ENCODE results near the gene TPSAB1.

The TPSAB1 gene

GRCh38 chr16:1277617-1278282 is 37.2 kb downstream of the TPSAB1 start:
- no peak for TF ChIP-seq CTCF (IDR thresholded peaks at IDR 0.05)
- Histone ChIP-seq H3K27ac (no peak overlapping the region), H3K9me3 (no peaks in the 10 kb centered on the region), H3K36me3 (no peaks in the 10 kb centered on the region), H3K27me3 (peaks cover 56% of the 10 kb centered on the region), H3K4me1 (ENCODE audit: control insufficient read depth in 1 of 2, insufficient read depth in 1 of 2, low read depth in 1 of 2, low read length in 1 of 2) (no peaks in the 10 kb centered on the region), H3K4me3 (ENCODE audit: low read depth in 1 of 2, low read length in 1 of 2) (no peak overlapping the region)

DNA sequence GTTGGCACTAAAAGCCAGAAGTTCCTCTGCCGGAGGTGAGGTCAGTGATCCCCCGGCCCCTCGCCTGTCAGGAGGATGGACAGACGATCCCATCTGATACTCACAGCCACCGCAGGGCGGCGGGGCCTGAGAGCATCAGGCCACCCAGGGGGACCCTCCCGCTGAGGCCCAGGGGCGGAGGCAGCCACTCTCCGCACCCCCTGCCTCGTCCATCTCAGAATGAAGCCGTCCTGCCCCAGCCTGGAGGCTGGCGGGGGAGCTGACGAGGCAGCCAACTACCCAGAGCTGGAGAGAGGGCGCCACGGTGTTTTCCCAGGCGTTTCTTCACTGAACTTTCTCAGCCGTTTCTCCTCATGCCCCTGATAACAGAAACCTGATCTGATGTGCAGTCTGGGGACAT is 38.0 kb downstream of the TPSAB1 start:
- Histone ChIP-seq H3K4me1 (ENCODE audit: control insufficient read depth in 1 of 2, insufficient read depth in 1 of 2, low read depth in 1 of 2, low read length in 1 of 2) (no peaks in the 10 kb centered on the region), H3K36me3 (no peaks in the 10 kb centered on the region), H3K27ac (no peak overlapping the region), H3K9me3 (no peaks in the 10 kb centered on the region), H3K27me3 (peaks cover 59% of the 10 kb centered on the region), H3K4me3 (ENCODE audit: low read depth in 1 of 2, low read length in 1 of 2) (no peak overlapping the region)
- TF ChIP-seq CTCF (IDR thresholded peaks at IDR 0.05) = no peak

DNA sequence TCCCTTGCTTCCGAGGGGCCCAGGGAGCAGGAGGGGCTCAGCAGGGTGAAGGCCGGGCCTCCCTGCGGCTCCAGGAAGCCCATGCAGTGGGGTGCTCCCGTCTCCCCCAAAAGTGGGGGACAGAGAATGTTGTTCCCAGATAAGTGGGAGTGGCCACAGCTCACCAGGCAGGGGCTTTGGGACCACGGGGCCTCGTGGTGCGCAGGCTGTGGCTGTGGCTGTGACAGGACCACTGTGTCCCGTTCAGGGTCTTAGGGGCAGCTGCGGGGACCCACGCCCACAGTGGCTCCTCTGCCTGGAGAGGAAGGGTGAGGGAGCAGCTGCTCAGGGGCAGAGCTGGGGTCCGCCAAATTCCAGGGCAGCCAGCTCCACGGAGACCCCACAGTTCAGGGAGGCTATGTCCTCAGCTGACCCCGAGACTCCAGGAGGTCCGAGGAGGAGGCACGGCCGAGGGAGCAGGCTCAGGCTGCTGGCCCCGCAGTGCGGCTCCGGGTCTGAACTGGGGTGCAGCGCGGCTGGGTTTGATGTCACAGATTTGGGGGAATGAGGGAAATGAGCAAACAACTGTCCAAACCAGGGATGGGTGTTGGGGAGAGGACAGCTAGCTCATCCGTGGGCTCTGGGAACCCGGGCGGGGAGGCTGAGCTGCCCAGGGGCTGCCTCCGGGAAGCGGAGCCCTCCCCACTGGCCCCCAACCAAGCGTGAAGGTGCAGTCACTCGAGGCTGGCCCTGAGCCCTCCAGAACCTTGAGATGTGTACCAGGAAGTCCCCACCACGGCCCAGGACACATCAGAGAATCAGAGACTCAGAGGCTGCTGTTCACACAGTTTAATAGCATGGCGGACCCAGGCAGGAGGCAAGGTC is 38.8 kb downstream of the TPSAB1 start:
- H3K4me3 ChIP-seq (ENCODE audit: low read depth in 1 of 2, low read length in 1 of 2) = no peak overlapping the region
- no peak overlapping the region for H3K27ac ChIP-seq
- H3K27me3 ChIP-seq = peaks cover 65% of the 10 kb centered on the region
- no peak for TF ChIP-seq CTCF (IDR thresholded peaks at IDR 0.05)
- no peaks in the 10 kb centered on the region for H3K36me3 ChIP-seq
- no peaks in the 10 kb centered on the region for H3K9me3 ChIP-seq
- no peaks in the 10 kb centered on the region for H3K4me1 ChIP-seq (ENCODE audit: control insufficient read depth in 1 of 2, insufficient read depth in 1 of 2, low read depth in 1 of 2, low read length in 1 of 2)

- Histone ChIP-seq H3K36me3 (no peaks in the 10 kb centered on the region), H3K9me3 (no peaks in the 10 kb centered on the region), H3K4me1 (ENCODE audit: control insufficient read depth in 1 of 2, insufficient read depth in 1 of 2, low read depth in 1 of 2, low read length in 1 of 2) (no peaks in the 10 kb centered on the region), H3K27me3 (peaks cover 67% of the 10 kb centered on the region), H3K4me3 (ENCODE audit: low read depth in 1 of 2, low read length in 1 of 2) (no peak overlapping the region), H3K27ac (no peak overlapping the region)
- no peak for TF ChIP-seq CTCF (IDR thresholded peaks at IDR 0.05)
Observed at GRCh38 chr16:1279945-1280589, 39.6 kb downstream of the TPSAB1 start.

DNA sequence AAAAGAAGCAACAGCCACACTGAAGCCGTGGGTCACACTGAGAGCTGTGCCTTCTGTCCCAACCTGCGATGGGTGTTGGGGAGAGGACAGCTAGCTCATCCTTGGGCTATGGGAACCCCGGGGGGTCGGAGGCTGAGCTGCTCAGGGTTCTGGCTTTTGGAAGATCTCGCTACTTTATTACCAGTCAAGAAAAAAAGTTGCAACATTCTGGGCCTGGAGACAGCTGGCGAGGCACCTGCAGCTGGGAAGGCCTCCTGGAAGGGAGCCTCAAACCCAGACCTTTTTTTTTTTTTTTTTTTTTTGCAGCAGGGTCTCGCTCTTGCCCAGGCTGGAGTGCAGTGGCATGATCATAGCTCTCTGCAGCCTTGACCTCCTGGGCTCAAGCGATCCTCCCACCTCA is 40.3 kb downstream of the TPSAB1 start:
- H3K9me3 ChIP-seq = no peaks in the 10 kb centered on the region

More for the DNA sequence above, 40.3 kb downstream of the TPSAB1 start:
- peaks cover 66% of the 10 kb centered on the region for H3K27me3 ChIP-seq
- H3K27ac ChIP-seq = no peak overlapping the region
- TF ChIP-seq CTCF (IDR thresholded peaks at IDR 0.05) = no peak
- no peaks in the 10 kb centered on the region for H3K4me1 ChIP-seq (ENCODE audit: control insufficient read depth in 1 of 2, insufficient read depth in 1 of 2, low read depth in 1 of 2, low read length in 1 of 2)
- H3K36me3 ChIP-seq = no peaks in the 10 kb centered on the region
- H3K4me3 ChIP-seq (ENCODE audit: low read depth in 1 of 2, low read length in 1 of 2) = no peak overlapping the region
